Astrocyte (in vitro differentiated cells and primary cell): Measurements from ENCODE around the gene HSF2BP.
"Not testable (repeated sequence)": the region's sequence is repeated elsewhere in the genome, so short reads cannot be mapped to it uniquely, and the experiment has no call there.

Experiments
- EZH2 ChIP-seq: IDR thresholded peaks from 2 replicates; pipeline ENCODE4 v1.6.1; 2012; ENCODE audit warnings: mild to moderate bottlenecking, low read length, inconsistent platforms; ENCODE audit not compliant: insufficient read depth
- TF ChIP-seq, protein P1 (sequence below): IDR thresholded peaks from 2 replicates; pipeline ENCODE4 v1.5.1; 2011; ENCODE audit warnings: low read depth, mild to moderate bottlenecking, inconsistent platforms, low read length, moderate library complexity; ENCODE audit not compliant: insufficient read depth

DNA sequence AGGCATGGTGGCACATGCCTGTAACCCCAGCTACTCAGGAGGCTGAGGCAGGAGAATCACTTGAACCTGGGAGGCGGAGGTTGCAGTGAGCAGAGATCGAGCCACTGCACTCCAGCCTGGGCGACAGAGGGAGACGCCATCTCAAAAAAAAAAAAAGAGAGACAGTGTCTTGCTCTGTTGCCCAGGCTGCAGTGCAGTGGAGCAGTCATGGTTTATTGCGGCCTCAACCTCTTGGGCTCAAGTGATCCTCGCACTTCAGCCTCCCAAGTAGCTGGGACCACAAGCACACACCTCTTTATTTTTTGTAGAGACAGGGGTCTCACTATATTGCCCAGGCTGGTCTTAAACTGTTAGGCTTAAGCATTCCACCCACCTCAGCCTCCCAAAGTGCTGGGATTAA, 21.1 kb upstream of the HSF2BP start:
- TF ChIP-seq, protein P1, sequence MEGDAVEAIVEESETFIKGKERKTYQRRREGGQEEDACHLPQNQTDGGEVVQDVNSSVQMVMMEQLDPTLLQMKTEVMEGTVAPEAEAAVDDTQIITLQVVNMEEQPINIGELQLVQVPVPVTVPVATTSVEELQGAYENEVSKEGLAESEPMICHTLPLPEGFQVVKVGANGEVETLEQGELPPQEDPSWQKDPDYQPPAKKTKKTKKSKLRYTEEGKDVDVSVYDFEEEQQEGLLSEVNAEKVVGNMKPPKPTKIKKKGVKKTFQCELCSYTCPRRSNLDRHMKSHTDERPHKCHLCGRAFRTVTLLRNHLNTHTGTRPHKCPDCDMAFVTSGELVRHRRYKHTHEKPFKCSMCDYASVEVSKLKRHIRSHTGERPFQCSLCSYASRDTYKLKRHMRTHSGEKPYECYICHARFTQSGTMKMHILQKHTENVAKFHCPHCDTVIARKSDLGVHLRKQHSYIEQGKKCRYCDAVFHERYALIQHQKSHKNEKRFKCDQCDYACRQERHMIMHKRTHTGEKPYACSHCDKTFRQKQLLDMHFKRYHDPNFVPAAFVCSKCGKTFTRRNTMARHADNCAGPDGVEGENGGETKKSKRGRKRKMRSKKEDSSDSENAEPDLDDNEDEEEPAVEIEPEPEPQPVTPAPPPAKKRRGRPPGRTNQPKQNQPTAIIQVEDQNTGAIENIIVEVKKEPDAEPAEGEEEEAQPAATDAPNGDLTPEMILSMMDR, result not testable (repeated sequence)
- not testable (repeated sequence) for TF ChIP-seq EZH2
